ENCODE results near the gene SCTR.

DNA sequence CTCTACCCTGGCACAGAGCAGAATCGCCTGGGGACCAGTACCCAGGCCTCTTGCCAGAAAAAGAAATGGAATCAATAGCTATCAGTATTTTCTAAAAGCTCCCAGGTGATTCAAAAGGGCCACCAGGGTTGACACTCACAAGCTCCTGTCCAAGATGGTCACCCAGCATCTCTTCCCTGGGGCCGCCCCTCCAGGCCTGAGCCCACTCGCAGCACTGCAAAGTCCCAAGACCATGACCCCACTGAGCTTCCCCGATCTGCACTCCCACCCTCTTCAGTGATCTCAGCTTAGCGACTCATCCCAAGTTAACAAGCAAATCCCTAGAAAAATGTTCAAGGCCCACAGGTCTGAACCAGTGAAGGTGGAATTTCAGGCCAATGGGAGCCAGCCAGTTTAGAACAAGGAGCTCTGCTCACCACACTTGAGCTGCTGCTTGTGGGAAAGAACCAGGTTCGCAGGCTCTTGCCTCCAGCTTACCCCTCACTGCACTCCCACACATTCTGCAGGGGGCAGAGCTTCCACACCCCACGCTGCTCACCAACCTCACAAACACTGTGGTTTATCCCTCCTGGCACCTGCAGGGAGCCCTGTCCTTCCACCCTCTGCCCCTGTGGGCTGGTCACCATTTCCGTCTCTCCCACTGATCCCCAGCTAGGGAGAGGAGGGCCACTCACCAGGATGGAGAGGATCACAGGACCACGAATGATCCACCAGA is 72.8 kb downstream of the SCTR start:
- TF ChIP-seq, protein P1, sequence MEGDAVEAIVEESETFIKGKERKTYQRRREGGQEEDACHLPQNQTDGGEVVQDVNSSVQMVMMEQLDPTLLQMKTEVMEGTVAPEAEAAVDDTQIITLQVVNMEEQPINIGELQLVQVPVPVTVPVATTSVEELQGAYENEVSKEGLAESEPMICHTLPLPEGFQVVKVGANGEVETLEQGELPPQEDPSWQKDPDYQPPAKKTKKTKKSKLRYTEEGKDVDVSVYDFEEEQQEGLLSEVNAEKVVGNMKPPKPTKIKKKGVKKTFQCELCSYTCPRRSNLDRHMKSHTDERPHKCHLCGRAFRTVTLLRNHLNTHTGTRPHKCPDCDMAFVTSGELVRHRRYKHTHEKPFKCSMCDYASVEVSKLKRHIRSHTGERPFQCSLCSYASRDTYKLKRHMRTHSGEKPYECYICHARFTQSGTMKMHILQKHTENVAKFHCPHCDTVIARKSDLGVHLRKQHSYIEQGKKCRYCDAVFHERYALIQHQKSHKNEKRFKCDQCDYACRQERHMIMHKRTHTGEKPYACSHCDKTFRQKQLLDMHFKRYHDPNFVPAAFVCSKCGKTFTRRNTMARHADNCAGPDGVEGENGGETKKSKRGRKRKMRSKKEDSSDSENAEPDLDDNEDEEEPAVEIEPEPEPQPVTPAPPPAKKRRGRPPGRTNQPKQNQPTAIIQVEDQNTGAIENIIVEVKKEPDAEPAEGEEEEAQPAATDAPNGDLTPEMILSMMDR (IDR thresholded peaks at IDR 0.05; ENCODE audit: low read depth, low read length) = no peak
- TF ChIP-seq EZH2phosphoT487 (IDR thresholded peaks at IDR 0.05; ENCODE audit: low read depth) = no peak
